Epithelial cell of proximal tubule (primary cell): ENCODE results near the gene EPHA8. TPM values are rescaled to one million over a fixed set of nuclear protein-coding genes. Genes with fewer than 3 reads are reported as not detected.

Source experiments
- DNase-seq: peaks from one replicate; pipeline ENCODE4 v3.0.0-alpha.2; 2011; ENCODE audit warnings: low read depth
- H3K4me3 ChIP-seq: 2 replicates; pipeline ENCODE4 v1.5.1; 2011; ENCODE audit warnings: low read depth, mild to moderate bottlenecking, low read length
- CTCF ChIP-seq: conservative IDR thresholded peaks from 2 replicates; pipeline ENCODE4 v1.5.1; 2012; ENCODE audit warnings: low read depth, mild to moderate bottlenecking, low read length
- total RNA-seq: library from RNA; depleted of rRNA; stranded (reverse); fragments of >200 nt; gene quantifications from 2 replicates; pipeline ENCODE4 v1.2.3, GENCODE V29; 2015

The EPHA8 gene
- total RNA-seq, 1 donor from 2014 or later, result not detected

GRCh38 chr1:22527555-22528296, 35.6 kb upstream of the EPHA8 start:
- no peak overlapping the region for H3K4me3 ChIP-seq
- TF ChIP-seq CTCF, result no peak
- no peak for DNase-seq

- no peak overlapping the region for H3K4me3 ChIP-seq
- no peak for TF ChIP-seq CTCF
- DNase-seq, result no peak
Measured at GRCh38 chr1:22528451-22528850, 34.8 kb upstream of the EPHA8 start.

- no peak for DNase-seq
- no peak for TF ChIP-seq CTCF
Measured at GRCh38 chr1:22529901-22530621, 33.2 kb upstream of the EPHA8 start.

GRCh38 chr1:22530715-22531114, 32.6 kb upstream of the EPHA8 start:
- no peak for DNase-seq
- no peak for TF ChIP-seq CTCF

More at GRCh38 chr1:22529901-22530621, 33.2 kb upstream of the EPHA8 start:
- no peak overlapping the region for H3K4me3 ChIP-seq

GRCh38 chr1:22531251-22531650, 32.0 kb upstream of the EPHA8 start:
- no peak for TF ChIP-seq CTCF
- H3K4me3 ChIP-seq, result no peak overlapping the region
- DNase-seq, result no peak

More at GRCh38 chr1:22530715-22531114, 32.6 kb upstream of the EPHA8 start:
- no peak overlapping the region for H3K4me3 ChIP-seq

- no peak for TF ChIP-seq CTCF
- DNase-seq, result no peak
- no peak overlapping the region for H3K4me3 ChIP-seq
Measured at GRCh38 chr1:22533244-22533895, 29.9 kb upstream of the EPHA8 start.
